Activated B cell treated with CpG ODN at 0.5 μM for 24 hours (primary cell): ENCODE data around the gene VAMP4. TPM values are rescaled to one million over a fixed set of nuclear protein-coding genes. Genes with fewer than 3 reads are reported as not detected.

Experiments
- ATAC-seq: fragments of 200-7000 bp; cut with Tn5 transposase; one replicate; pipeline ENCODE4 v1.10.0; 2021; ENCODE audit warnings: low read depth, mild to moderate bottlenecking, moderate library complexity
- CTCF ChIA-PET: fragments of 350-600 bp; sonication (Branson Sonifier 250); formaldehyde crosslinking; loops from one replicate; lab custom pipeline; 2021; ENCODE audit warnings: antibody characterized with exemption; lab: Charles Lee
- POLR2A ChIA-PET: fragments of 350-600 bp; sonication (Branson Sonifier 250); formaldehyde crosslinking; loops from one replicate; lab custom pipeline; 2021; ENCODE audit warnings: antibody characterized with exemption; lab: Charles Lee
- DNase-seq: peaks from one replicate; pipeline ENCODE4 v3.0.0; 2022
- H3K27ac Mint-ChIP-seq: one replicate; pipeline ENCODE4 v1.8.0; 2020; ENCODE audit warnings: mixed read lengths
- H3K27me3 Mint-ChIP-seq: one replicate; pipeline ENCODE4 v1.8.0; 2021; ENCODE audit warnings: mixed read lengths
- H3K36me3 Mint-ChIP-seq: one replicate; pipeline ENCODE4 v1.8.0; 2021; ENCODE audit warnings: low read depth, mixed read lengths
- H3K4me1 Mint-ChIP-seq: one replicate; pipeline ENCODE4 v1.8.0; 2021; ENCODE audit warnings: mixed read lengths
- H3K4me3 Mint-ChIP-seq: one replicate; pipeline ENCODE4 v1.8.0; 2020; ENCODE audit warnings: mild to moderate bottlenecking, mixed read lengths
- H3K9me3 Mint-ChIP-seq: one replicate; pipeline ENCODE4 v1.8.0; 2020; ENCODE audit warnings: mixed read lengths
- intact Hi-C: fragments of 100-400 bp; cut with micrococcal nuclease; formaldehyde crosslinking; loops from one replicate; pipeline ENCODE4 v1.15.1; 2024
- total RNA-seq: library from RNA; stranded (reverse); gene quantifications from 2 replicates; pipeline ENCODE4 v1.2.3, GENCODE V29; 2022
- TF ChIP-seq, protein P1 (sequence below): fragments of 200-600 bp; IDR thresholded peaks from one replicate; pipeline ENCODE4 v1.8.0; 2022; ENCODE audit warnings: antibody characterized with exemption, mild to moderate bottlenecking

VAMP4 gene
- total RNA-seq, 1 donor from 2014 or later = 10.5 TPM

DNA sequence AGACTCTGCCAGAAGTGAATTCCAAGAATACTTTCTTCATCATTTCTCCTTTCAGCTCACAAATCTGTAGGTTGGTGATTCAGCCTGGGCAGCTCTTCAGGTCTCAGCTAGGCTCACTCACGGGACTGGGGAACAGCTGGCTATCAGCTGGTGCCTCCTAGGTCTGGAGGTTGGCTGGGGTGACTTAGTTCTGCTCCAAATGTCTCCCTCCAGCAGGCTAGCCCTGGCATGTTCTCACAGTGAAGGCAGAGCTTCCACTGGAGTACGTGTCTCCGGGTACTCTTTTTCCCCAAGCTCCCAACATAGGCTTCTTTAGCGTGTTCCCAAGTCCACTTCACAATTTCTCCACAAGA, 12.5 kb upstream of the VAMP4 start:
- no peak for ATAC-seq
- Mint-ChIP-seq H3K27ac (no peak overlapping the region), H3K4me1 (no peaks in the 10 kb centered on the region), H3K27me3 (peaks cover 14% of the 10 kb centered on the region), H3K4me3 (no peak overlapping the region), H3K9me3 (no peaks in the 10 kb centered on the region), H3K36me3 (no peaks in the 10 kb centered on the region)
- intact Hi-C loops = no loop called here
- CTCF ChIA-PET = no interaction called here
- DNase-seq = no peak
- TF ChIP-seq, protein P1, sequence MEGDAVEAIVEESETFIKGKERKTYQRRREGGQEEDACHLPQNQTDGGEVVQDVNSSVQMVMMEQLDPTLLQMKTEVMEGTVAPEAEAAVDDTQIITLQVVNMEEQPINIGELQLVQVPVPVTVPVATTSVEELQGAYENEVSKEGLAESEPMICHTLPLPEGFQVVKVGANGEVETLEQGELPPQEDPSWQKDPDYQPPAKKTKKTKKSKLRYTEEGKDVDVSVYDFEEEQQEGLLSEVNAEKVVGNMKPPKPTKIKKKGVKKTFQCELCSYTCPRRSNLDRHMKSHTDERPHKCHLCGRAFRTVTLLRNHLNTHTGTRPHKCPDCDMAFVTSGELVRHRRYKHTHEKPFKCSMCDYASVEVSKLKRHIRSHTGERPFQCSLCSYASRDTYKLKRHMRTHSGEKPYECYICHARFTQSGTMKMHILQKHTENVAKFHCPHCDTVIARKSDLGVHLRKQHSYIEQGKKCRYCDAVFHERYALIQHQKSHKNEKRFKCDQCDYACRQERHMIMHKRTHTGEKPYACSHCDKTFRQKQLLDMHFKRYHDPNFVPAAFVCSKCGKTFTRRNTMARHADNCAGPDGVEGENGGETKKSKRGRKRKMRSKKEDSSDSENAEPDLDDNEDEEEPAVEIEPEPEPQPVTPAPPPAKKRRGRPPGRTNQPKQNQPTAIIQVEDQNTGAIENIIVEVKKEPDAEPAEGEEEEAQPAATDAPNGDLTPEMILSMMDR = no peak
- POLR2A ChIA-PET = interaction anchor here (1.4 kb wide), 1 partner anchor 12 kb away, joined by 4 read pairs; the partner anchor contains the start of gene VAMP4

DNA sequence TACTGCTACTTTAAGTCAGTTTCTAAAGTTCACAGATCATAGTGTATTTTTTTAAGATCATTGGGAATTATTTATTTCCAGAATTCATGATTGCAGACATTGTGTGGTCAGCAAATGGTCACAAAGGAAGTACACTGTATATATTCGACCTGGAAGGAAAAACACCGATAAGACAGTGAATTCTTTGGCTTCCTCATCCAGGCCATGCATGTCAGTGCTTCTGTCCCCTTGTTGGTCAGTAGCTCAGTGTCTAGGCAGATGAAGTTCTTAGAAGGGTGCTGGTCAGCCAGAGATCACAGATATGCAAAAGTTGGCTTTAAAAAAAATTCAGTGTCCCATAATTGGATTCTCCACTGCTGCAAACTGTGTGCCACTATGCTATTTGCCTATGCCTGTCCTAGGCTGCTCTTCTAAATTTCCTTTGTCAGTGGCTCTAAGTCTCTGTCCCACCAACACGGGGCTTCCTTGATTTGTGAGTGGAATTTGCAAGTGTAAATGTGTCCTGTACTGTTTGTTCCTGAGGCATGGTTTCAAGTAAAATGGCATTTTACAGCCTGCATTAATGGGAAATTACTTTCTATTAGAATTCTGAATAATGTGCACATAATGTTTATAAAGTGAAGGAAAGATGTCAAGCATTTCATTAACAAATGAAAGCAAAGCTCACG, 12.0 kb upstream of the VAMP4 start:
- H3K4me1 Mint-ChIP-seq = no peaks in the 10 kb centered on the region
- POLR2A ChIA-PET = interaction anchor here (1.4 kb wide), 1 partner anchor 11 kb away, joined by 4 read pairs; the partner anchor contains the start of gene VAMP4
- CTCF ChIA-PET = no interaction called here

DNA sequence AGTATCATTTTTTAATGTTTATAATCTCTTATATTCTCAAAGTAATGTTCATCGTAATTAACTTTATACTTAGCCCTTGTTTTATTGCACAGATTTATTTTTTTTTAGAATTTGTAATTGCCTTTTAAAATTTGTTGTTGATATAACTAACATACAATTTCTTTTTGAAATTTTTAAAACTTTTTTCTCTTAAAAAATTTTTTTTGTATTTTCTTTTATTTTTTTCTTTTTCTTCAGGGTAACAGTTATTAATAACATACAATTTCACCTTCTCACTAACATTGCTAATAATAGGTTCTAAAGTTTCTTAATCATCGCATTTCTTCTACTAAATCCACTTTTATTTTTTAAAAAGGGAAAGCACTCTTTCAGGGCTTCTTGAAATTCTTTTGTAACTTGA, 11.3 kb upstream of the VAMP4 start:
- no peaks in the 10 kb centered on the region for H3K4me1 Mint-ChIP-seq
- TF ChIP-seq, protein P1 = no peak
- intact Hi-C loops = no loop called here
- H3K4me3 Mint-ChIP-seq = no peak overlapping the region
- ATAC-seq (no peak), DNase-seq (no peak)
- H3K27me3 Mint-ChIP-seq = peaks cover 10% of the 10 kb centered on the region
- no peaks in the 10 kb centered on the region for H3K36me3 Mint-ChIP-seq
- ChIA-PET POLR2A (no interaction called here), CTCF (no interaction called here)
- no peaks in the 10 kb centered on the region for H3K9me3 Mint-ChIP-seq
- no peak overlapping the region for H3K27ac Mint-ChIP-seq

More for the DNA sequence above, 12.0 kb upstream of the VAMP4 start:
- H3K27me3 Mint-ChIP-seq = peaks cover 11% of the 10 kb centered on the region
- DNase-seq = no peak
- H3K27ac Mint-ChIP-seq = no peak overlapping the region
- TF ChIP-seq, protein P1 = no peak
- no peak for ATAC-seq
- intact Hi-C loops = no loop called here
- H3K9me3 Mint-ChIP-seq = no peaks in the 10 kb centered on the region
- H3K36me3 Mint-ChIP-seq = no peaks in the 10 kb centered on the region
- H3K4me3 Mint-ChIP-seq = no peak overlapping the region

DNA sequence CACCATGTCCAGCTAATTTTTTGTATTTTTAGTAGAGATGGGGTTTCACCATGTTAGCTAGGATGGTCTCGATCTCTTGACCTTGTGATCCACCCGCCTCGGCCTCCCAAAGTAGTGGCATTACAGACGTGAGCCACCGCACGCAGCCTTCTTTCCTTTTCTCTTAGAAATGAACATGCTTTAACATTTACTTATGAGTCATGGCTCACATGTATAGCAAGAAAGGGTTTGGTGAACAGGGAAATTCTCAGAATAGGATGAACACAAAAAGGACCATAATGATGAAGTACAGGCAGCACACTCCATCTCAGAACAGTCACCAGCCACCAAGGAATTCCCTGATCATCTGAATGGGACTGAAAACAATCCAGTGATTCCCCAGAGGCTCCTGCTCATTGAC, 9.4 kb upstream of the VAMP4 start:
- Mint-ChIP-seq H3K4me3 (no peak overlapping the region), H3K4me1 (no peaks in the 10 kb centered on the region), H3K36me3 (no peaks in the 10 kb centered on the region), H3K27me3 (peaks cover 3% of the 10 kb centered on the region), H3K27ac (no peak overlapping the region), H3K9me3 (no peaks in the 10 kb centered on the region)
- ChIA-PET CTCF (no interaction called here), POLR2A (no interaction called here)
- intact Hi-C loops = no loop called here
- TF ChIP-seq, protein P1 = no peak
- ATAC-seq (no peak), DNase-seq (no peak)

DNA sequence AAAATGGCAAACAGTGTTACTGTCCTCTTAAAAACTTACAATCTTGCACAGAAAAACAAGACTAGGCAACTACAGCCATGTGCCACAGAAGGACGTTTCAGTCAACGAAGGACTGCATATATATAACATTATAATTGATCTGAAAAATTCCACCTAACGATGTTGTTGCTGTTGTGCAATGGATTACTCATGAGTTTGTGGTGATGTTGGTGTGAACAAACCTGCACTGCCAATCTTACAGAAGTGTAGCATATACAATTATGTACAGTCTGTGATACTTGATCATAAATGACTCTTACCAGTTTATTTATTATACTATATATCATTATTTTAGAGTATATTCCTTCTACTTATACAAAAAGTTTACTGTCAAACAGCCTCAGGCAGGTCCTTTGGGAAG, 6.8 kb upstream of the VAMP4 start:
- no peaks in the 10 kb centered on the region for H3K27me3 Mint-ChIP-seq
- intact Hi-C loops = loop anchor here (10.0 kb wide), 2 partner anchors 1214 to 1966 kb away; partner anchors contain the start of genes GORAB and KLHL20
- H3K4me1 Mint-ChIP-seq = no peaks in the 10 kb centered on the region
- ATAC-seq (no peak), DNase-seq (no peak)
- no peak overlapping the region for H3K27ac Mint-ChIP-seq
- H3K36me3 Mint-ChIP-seq = no peaks in the 10 kb centered on the region
- H3K4me3 Mint-ChIP-seq = no peak overlapping the region
- TF ChIP-seq, protein P1 = no peak
- POLR2A ChIA-PET = no interaction called here
- no peaks in the 10 kb centered on the region for H3K9me3 Mint-ChIP-seq
- CTCF ChIA-PET = no interaction called here
